H9 (cell line): ENCODE results near the gene PXDC1. TPM values are rescaled to one million over a fixed set of nuclear protein-coding genes. Genes with fewer than 3 reads are reported as not detected.

Experiments
- DNase-seq: peaks from one replicate; pipeline ENCODE4 v3.0.0-alpha.2; 2017
- H2AFZ ChIP-seq: one replicate; pipeline ENCODE4 v1.6.1; 2013; ENCODE audit warnings: mild to moderate bottlenecking, low read length, control low read depth, moderate library complexity
- H2AK5ac ChIP-seq: 2 replicates; pipeline ENCODE4 v1.6.1; 2013; ENCODE audit warnings: low read length, control low read depth, mixed read lengths; ENCODE audit not compliant: insufficient read length
- H2BK120ac ChIP-seq: one replicate; pipeline ENCODE4 v1.6.1; 2013; ENCODE audit warnings: low read depth, mild to moderate bottlenecking, low read length, control low read depth, inconsistent platforms; ENCODE audit not compliant: poor library complexity, severe bottlenecking
- H2BK12ac ChIP-seq: 2 replicates; pipeline ENCODE4 v1.6.1; 2013; ENCODE audit warnings: low read length, control low read depth, mixed read lengths, low read depth; ENCODE audit not compliant: insufficient read length
- H2BK15ac ChIP-seq: 2 replicates; pipeline ENCODE4 v1.6.1; 2013; ENCODE audit warnings: low read depth, low read length, control low read depth
- H2BK20ac ChIP-seq: one replicate; pipeline ENCODE4 v1.6.1; 2013; ENCODE audit warnings: low read depth, mild to moderate bottlenecking, low read length, control low read depth, inconsistent platforms; ENCODE audit not compliant: poor library complexity, severe bottlenecking
- H2BK5ac ChIP-seq: 2 replicates; pipeline ENCODE4 v1.6.1; 2013; ENCODE audit warnings: low read length, control low read depth, mixed read lengths; ENCODE audit not compliant: insufficient read length
- H3K14ac ChIP-seq: 2 replicates; pipeline ENCODE4 v1.6.1; 2013; ENCODE audit warnings: low read length, control low read depth; ENCODE audit not compliant: insufficient read depth
- H3K18ac ChIP-seq: 2 replicates; pipeline ENCODE4 v1.6.1; 2013; ENCODE audit warnings: low read depth, mild to moderate bottlenecking, mixed read lengths, low read length, control low read depth; ENCODE audit not compliant: insufficient read length
- H3K23ac ChIP-seq: 2 replicates; pipeline ENCODE4 v1.6.1; 2013; ENCODE audit warnings: low read length, control low read depth, mixed read lengths, low read depth; ENCODE audit not compliant: insufficient read length
- H3K23me2 ChIP-seq: 2 replicates; pipeline ENCODE4 v1.6.1; 2013; ENCODE audit warnings: low read depth, mild to moderate bottlenecking, mixed read lengths, low read length, control low read depth; ENCODE audit not compliant: insufficient read length, poor library complexity, severe bottlenecking
- H3K27ac ChIP-seq: 2 replicates; pipeline ENCODE4 v1.5.1; 2013; ENCODE audit warnings: low read length, control low read depth, mixed read lengths, low read depth; ENCODE audit not compliant: insufficient read length
- H3K27me3 ChIP-seq: 2 replicates; pipeline ENCODE4 v1.6.1; 2013; ENCODE audit warnings: low read length, control low read depth, inconsistent platforms; ENCODE audit not compliant: insufficient read depth
- H3K4ac ChIP-seq: 2 replicates; pipeline ENCODE4 v1.6.1; 2013; ENCODE audit warnings: low read depth, mild to moderate bottlenecking, control low read depth, inconsistent platforms, low read length, moderate library complexity
- H3K4me1 ChIP-seq: 2 replicates; pipeline ENCODE4 v1.6.1; 2013; ENCODE audit warnings: low read length, control low read depth, inconsistent platforms; ENCODE audit not compliant: insufficient read depth
- H3K4me2 ChIP-seq: 2 replicates; pipeline ENCODE4 v1.6.1; 2013; ENCODE audit warnings: low read length, control low read depth, mixed read lengths; ENCODE audit not compliant: insufficient read length, insufficient read depth
- H3K56ac ChIP-seq: 2 replicates; pipeline ENCODE4 v1.6.1; 2013; ENCODE audit warnings: low read depth, mild to moderate bottlenecking, mixed read lengths, low read length, control low read depth; ENCODE audit not compliant: insufficient read length
- H3K79me1 ChIP-seq: 2 replicates; pipeline ENCODE4 v1.6.1; 2013; ENCODE audit warnings: low read depth, mild to moderate bottlenecking, moderate library complexity, low read length, control low read depth, inconsistent platforms; ENCODE audit not compliant: insufficient read depth, poor library complexity, severe bottlenecking
- H3K79me2 ChIP-seq: 2 replicates; pipeline ENCODE4 v1.6.1; 2013; ENCODE audit warnings: low read length, control low read depth, inconsistent platforms; ENCODE audit not compliant: insufficient read depth
- H3K9ac ChIP-seq: 2 replicates; pipeline ENCODE4 v1.6.1; 2013; ENCODE audit warnings: low read length, control low read depth, mixed read lengths; ENCODE audit not compliant: insufficient read length; ENCODE audit errors: extremely low read depth
- H3K9me3 ChIP-seq: one replicate; pipeline ENCODE4 v1.6.1; 2013; ENCODE audit warnings: low read depth, low read length, inconsistent platforms; ENCODE audit not compliant: control insufficient read depth
- H3T11ph ChIP-seq: one replicate; pipeline ENCODE4 v1.6.1; 2013; ENCODE audit warnings: mild to moderate bottlenecking, low read length, control low read depth, inconsistent platforms
- H4K20me1 ChIP-seq: one replicate; pipeline ENCODE4 v1.6.1; 2013; ENCODE audit not compliant: control insufficient read depth, insufficient read length, insufficient read depth
- H4K5ac ChIP-seq: 2 replicates; pipeline ENCODE4 v1.6.1; 2013; ENCODE audit warnings: low read depth, mild to moderate bottlenecking, mixed read lengths, low read length, control low read depth; ENCODE audit not compliant: insufficient read length
- H4K8ac ChIP-seq: replicated peaks from 2 replicates; pipeline ENCODE4 v1.6.1; 2013; ENCODE audit warnings: low read length, control low read depth, mixed read lengths, low read depth; ENCODE audit not compliant: insufficient read length
- H4K91ac ChIP-seq: 2 replicates; pipeline ENCODE4 v1.6.1; 2013; ENCODE audit warnings: low read depth, mild to moderate bottlenecking, moderate library complexity, mixed read lengths, low read length, control low read depth; ENCODE audit not compliant: insufficient read length
- H3K27ac Mint-ChIP-seq, 3 experiments: 2 replicates in 2 of 3; 3 replicates in 1 of 3; pipeline ENCODE4 v1.8.0; 2020 to 2021; ENCODE audit warnings: mixed read lengths in 3 of 3, mild to moderate bottlenecking in 1 of 3, moderate library complexity in 1 of 3
- H3K27me3 Mint-ChIP-seq: 2 replicates; pipeline ENCODE4 v1.8.0; 2021; ENCODE audit warnings: low read depth, mild to moderate bottlenecking, moderate library complexity, mixed read lengths
- H3K36me3 Mint-ChIP-seq, 3 experiments: 2 replicates in 2 of 3; 3 replicates in 1 of 3; pipeline ENCODE4 v1.8.0; 2020 to 2021; ENCODE audit warnings: low read depth in 3 of 3, mixed read lengths in 3 of 3; ENCODE audit not compliant: insufficient read depth in 1 of 3
- H3K4me1 Mint-ChIP-seq, 2 experiments: 2 replicates each; pipeline ENCODE4 v1.8.0; 2020; ENCODE audit warnings: mixed read lengths in 2 of 2
- H3K4me3 Mint-ChIP-seq, 2 experiments: 2 replicates in 1 of 2; 3 replicates in 1 of 2; pipeline ENCODE4 v1.8.0; 2020 to 2021; ENCODE audit warnings: mild to moderate bottlenecking in 2 of 2, mixed read lengths in 2 of 2, moderate library complexity in 1 of 2
- H3K9me3 Mint-ChIP-seq, 2 experiments: 2 replicates in 1 of 2; 3 replicates in 1 of 2; pipeline ENCODE4 v1.8.0; 2020; ENCODE audit warnings: mild to moderate bottlenecking in 2 of 2, mixed read lengths in 2 of 2, moderate library complexity in 1 of 2
- CTCF ChIP-seq: fragments of 200-600 bp; sonication (generic); conservative IDR thresholded peaks from 3 replicates; pipeline ENCODE4 v1.8.0; 2021; ENCODE audit warnings: antibody characterized with exemption, mild to moderate bottlenecking
- WGBS: extraction: QIAGEN DNeasy Blood & Tissue Kit; methylation state at CpG from one replicate; pipeline ENCODE4 v1.1.7; 2013; ENCODE audit warnings: missing lambda C conversion rate, low lambda C conversion rate, mixed read lengths; ENCODE audit not compliant: insufficient read length; ENCODE audit errors: extremely low coverage; 5-methylcytosine and 5-hydroxymethylcytosine counted together
- total RNA-seq: library from RNA; stranded (reverse); gene quantifications from 2 replicates; pipeline ENCODE4 v1.2.1, GENCODE V29; 2021

The PXDC1 gene
- total RNA-seq, 1 experiment from 2014 or later, result 3.1 TPM

- Histone ChIP-seq H3K4me2 (no peak overlapping the region), H4K5ac (no peak overlapping the region), H2BK20ac (no peak overlapping the region), H4K20me1 (no peaks in the 10 kb centered on the region), H3K23ac (no peak overlapping the region), H3K56ac (no peak overlapping the region), H3K79me2 (no peaks in the 10 kb centered on the region), H3K9me3 (no peaks in the 10 kb centered on the region), H3K79me1 (no peaks in the 10 kb centered on the region), H2BK12ac (no peak overlapping the region), H2AFZ (no peak overlapping the region), H3K27me3 (no peaks in the 10 kb centered on the region), H2BK15ac (no peak overlapping the region), H3K18ac (no peak overlapping the region), H3K14ac (no peak overlapping the region), H2BK5ac (no peak overlapping the region), H2BK120ac (no peak overlapping the region), H4K8ac (no peak overlapping the region), H3K4me1 (no peaks in the 10 kb centered on the region), H2AK5ac (no peak overlapping the region), H3K23me2 (no peaks in the 10 kb centered on the region), H3K4ac (no peak overlapping the region), H3K27ac (no peak overlapping the region), H4K91ac (no peak overlapping the region), H3T11ph (no peak overlapping the region), H3K9ac (no peak overlapping the region)
- no peaks in the 10 kb centered on the region for H3K9me3 Mint-ChIP-seq
- no peak for DNase-seq
- peaks cover 11 to 16% of the 10 kb centered on the region in 2 experiments for H3K4me1 Mint-ChIP-seq
- no peak for TF ChIP-seq CTCF
- H3K36me3 Mint-ChIP-seq, result no peaks in the 10 kb centered on the region; a peak in 3 of 7 replicates
- H3K27ac Mint-ChIP-seq, result no peak overlapping the region
- WGBS, result no CpG with 5 or more reads among the region's 11 CpGs
- 0 out of 2 replicates have a peak, but pooled peaks cover 2% of the 10 kb centered on the region for H3K27me3 Mint-ChIP-seq
- H3K4me3 Mint-ChIP-seq, result no peak overlapping the region
Observed at GRCh38 chr6:3727593-3728108, 23.9 kb downstream of the PXDC1 start.
